GM12872 (cell line): ENCODE data around the gene GNB1.
A peak's percentile ranks its signal among the peaks of the same experiment; 100 is the strongest.

Source experiments
- TF ChIP-seq, protein P1 (sequence below): IDR thresholded peaks from 3 replicates; pipeline ENCODE4 v1.5.1; 2011; ENCODE audit warnings: low read depth, mild to moderate bottlenecking, low read length, moderate library complexity; ENCODE audit not compliant: insufficient read depth

GNB1 gene

DNA sequence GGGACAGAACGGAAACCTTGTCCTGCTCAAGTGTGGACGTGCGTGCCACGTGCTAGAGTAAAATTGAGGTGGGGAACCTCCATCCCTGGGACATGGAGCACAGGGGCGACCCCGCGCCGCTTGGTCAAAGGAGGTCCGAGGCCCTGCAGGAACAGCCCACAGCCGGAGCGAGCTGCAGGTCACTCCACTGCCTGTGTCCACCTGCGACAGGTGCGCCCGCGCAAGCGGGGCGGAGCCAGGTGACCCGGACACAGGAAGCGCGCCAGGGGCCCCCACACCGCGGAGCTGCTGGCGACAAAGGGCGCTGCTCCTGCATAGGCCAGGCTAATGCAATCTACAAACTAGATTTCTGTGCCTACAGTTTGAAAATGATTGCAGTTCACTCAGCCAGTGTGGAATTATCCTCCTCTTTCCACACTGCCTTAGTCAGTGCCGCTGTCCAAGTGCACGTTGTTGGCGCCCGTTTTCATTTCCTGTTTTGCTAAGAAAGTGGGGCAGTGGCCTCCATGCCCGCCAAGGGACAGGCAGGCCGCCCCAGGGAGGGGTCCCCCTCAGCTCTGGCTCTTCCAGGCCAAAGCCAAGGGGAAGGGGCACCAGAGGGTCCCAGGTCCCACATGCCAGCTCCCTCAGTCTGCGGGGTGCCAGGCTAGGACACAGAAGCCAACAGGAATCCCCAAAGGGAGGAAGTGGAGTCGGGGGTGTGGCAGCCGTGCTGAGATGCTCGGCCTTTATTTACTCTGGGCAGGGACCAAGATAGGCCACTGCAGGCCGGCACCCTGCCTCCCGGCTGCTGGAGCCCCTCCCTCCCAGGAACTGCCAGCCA is 108.3 kb downstream of the GNB1 start:
- TF ChIP-seq, protein P1, sequence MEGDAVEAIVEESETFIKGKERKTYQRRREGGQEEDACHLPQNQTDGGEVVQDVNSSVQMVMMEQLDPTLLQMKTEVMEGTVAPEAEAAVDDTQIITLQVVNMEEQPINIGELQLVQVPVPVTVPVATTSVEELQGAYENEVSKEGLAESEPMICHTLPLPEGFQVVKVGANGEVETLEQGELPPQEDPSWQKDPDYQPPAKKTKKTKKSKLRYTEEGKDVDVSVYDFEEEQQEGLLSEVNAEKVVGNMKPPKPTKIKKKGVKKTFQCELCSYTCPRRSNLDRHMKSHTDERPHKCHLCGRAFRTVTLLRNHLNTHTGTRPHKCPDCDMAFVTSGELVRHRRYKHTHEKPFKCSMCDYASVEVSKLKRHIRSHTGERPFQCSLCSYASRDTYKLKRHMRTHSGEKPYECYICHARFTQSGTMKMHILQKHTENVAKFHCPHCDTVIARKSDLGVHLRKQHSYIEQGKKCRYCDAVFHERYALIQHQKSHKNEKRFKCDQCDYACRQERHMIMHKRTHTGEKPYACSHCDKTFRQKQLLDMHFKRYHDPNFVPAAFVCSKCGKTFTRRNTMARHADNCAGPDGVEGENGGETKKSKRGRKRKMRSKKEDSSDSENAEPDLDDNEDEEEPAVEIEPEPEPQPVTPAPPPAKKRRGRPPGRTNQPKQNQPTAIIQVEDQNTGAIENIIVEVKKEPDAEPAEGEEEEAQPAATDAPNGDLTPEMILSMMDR, result no peak

DNA sequence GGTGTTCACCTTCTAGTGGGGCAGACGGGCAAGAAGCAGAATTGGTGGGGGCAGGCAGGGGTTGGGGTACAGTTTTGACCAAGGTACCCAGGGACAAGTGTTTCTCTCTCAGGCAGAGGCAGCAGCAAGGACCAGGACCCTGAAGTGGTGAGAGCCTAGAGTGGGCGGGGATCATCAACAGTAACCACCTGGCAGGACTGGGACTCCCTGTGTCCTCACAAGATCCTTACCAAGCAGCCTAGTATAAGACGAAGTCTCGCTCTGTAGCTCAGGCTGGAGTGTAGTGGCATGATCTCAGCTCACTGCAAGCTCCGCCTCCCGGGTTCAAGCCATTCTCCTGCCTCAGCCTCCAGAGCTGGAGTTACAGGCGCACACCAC is 109.4 kb downstream of the GNB1 start:
- TF ChIP-seq, protein P1, result no peak

DNA sequence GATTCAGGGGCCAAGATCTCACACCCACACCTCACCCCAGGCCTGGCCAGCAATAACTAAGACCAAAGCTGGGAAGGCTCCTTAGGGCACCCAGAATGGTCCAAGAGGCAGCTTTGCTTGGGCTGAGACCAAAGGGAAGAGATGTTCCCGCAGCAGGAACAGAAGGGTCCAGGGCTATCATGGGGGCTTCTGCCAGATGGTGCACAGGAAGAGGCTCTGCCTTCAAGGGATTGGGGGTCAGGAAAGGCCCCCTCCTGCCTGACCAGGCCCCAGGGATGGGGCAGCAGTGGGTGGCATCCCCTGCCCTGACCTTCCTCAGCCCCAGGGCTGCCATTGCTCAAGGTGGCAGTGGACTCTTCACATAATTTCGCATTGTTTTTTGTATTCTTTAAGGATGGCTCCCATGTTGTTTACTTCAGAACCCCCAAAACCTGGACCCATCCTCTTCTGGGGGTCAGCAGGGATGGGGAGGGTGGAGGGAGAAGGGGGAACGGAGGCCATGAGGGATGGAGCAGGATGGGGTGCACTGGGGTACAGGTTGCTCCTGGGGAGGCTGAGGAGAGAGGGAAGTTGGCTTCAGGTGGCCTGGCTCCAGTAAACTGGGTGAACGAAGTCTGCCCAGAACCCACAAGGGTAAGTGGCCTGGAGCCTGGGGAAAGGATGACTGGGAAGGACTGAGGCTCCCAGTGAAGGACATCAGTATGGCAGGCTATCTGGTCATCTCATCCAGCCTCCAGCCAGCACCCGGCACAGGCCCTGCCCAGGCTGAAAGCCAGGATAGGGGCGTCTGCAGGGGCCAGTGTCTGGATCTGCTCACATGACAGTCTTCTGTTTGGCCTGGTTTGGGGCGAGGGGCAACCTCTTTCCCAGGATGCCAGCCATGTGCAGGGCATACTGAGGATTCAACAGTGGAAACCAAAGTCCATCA is 110.0 kb downstream of the GNB1 start:
- TF ChIP-seq, protein P1, result no peak

DNA sequence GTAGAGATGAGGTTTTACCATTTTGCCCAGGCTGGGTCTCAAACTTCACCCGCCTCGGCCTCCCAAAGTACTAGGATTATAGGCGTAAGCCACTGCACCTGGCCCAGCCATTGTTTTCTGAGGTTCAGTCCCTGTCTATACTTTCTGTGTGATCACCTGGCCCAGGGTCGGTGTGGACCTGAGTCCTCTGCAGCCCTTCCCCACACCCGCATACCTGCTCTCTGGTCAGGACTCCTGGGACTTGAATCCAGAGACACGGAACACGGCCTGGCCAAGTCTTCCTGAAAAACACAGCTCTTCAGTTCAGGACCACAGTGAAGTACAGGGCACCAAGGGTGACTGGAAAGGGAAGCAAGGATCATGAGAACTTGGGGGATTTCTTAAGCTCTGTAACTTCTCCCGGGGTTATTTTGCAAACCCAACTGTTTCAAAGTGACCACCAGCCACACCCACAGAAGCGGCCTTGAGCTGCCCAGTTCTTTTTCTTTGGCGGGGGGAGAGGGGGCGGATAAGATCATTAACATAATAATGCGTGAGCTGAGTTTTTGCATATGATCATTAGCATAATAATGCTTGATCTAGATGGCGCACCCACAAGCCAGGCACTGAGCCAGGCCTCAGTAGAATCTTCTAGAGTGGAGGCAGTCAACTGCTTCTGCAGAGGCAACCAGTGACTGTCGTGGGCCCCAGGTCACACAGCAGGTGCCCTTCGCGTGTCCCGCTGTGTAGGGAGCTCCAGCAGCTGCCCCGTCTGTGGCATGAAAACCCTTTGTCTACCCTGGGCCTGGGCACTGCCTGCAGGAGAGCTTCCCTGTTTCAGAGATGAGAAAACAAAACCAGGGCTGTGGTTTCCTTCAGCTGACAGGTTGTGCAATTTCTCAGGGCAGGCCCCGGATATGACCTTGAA is 110.9 kb downstream of the GNB1 start:
- TF ChIP-seq, protein P1, result no peak

DNA sequence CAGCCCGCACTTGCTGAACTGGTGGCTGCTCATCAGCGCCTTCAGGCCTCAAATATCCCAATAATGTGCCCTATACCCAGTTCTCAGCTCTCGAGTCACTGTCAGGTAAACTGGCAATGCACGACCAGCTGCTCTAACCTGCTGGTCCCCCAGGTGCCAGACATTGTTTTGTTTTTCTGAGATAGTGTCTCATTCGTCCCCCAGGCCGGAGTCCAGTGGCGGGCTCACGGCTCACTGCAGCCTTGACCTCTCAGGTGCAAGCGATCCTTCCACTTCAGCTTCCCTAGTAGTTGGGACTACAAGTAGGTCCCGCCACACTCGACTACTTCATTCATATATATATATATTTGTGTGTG is 111.6 kb downstream of the GNB1 start:
- TF ChIP-seq, protein P1, result no peak

DNA sequence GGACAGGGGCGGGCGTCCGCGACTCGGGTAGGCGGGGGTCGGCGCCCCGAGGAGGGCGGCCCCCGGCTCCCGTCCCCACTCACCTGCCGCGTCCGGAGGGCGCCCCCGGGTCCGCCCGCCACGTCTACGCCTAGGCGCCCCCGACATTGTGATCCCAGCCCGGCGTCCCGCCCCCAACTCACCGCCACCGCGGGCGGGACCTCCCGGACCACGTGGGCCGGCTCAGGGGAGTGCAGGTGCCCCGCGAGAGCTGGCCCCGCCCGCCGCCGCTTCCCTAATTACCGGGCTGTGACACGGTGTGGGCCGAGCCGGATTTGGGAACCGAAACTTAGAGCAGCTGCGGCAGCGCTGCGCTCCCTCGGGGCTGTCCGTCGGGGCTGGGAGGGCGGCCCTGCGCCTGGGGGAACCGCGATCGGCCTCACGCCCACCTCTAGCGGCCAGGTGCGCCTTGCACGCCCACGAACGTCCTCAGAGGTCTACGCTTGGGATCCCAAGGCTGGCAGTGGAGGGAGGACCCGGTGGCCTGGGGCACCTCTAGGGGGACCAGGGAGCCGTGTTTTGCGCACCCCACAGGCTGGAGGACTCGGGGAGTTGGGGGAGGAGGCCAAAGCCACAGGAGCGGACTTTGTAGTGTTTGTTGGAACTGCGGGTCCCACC is 112.1 kb downstream of the GNB1 start:
- TF ChIP-seq, protein P1, result peak; percentile 57
